IMR-90 (cell line): ENCODE results near the gene KBTBD13. TPM values are rescaled to one million over a fixed set of nuclear protein-coding genes. Genes with fewer than 3 reads are reported as not detected.

Source experiments
- ATAC-seq: fragments of 200-7000 bp; cut with Tn5 transposase; 2 replicates; pipeline ENCODE4 v1.9.1; 2020; ENCODE audit warnings: low read depth, mild to moderate bottlenecking, moderate library complexity
- BruUV-seq: library from RNA; stranded (reverse); fragments of 400-500 nt; replicated peaks from 2 replicates; lab custom pipeline; 2021; lab: Mats Ljungman, UMichigan
- CTCF ChIA-PET: fragments of 300-600 bp; formaldehyde crosslinking; extraction: SDS; loops from one replicate; lab custom pipeline; 2021; ENCODE audit warnings: antibody characterized with exemption; lab: Yijun Ruan, JAX
- POLR2A ChIA-PET: fragments of 300-600 bp; sonication (Branson Sonifier 250); formaldehyde crosslinking; loops from one replicate; lab custom pipeline; 2022; ENCODE audit warnings: antibody characterized with exemption; ENCODE audit not compliant: unreplicated experiment; lab: Charles Lee
- DNase-seq: peaks from one replicate; pipeline ENCODE4 v3.0.0; 2013
- H2AFZ ChIP-seq: replicated peaks from 2 replicates; pipeline ENCODE3; 2013; ENCODE audit warnings: low read length, mild to moderate bottlenecking; ENCODE audit not compliant: poor library complexity
- H2AK5ac ChIP-seq: 2 replicates; pipeline ENCODE4 v1.6.1; 2013; ENCODE audit warnings: low read depth, low read length, inconsistent platforms
- H2AK9ac ChIP-seq: replicated peaks from 2 replicates; pipeline ENCODE3; 2013; ENCODE audit warnings: mild to moderate bottlenecking, low read depth, low read length, moderate library complexity; ENCODE audit not compliant: poor library complexity
- H2BK120ac ChIP-seq: 2 replicates; pipeline ENCODE4 v1.6.1; 2013; ENCODE audit warnings: low read depth, low read length, inconsistent platforms
- H2BK15ac ChIP-seq: 3 replicates; pipeline ENCODE4 v1.6.1; 2013; ENCODE audit warnings: low read depth, low read length, inconsistent platforms
- H2BK20ac ChIP-seq: 2 replicates; pipeline ENCODE4 v1.6.1; 2013; ENCODE audit warnings: low read depth, mild to moderate bottlenecking, inconsistent platforms, low read length, moderate library complexity
- H2BK5ac ChIP-seq: 2 replicates; pipeline ENCODE4 v1.6.1; 2013; ENCODE audit warnings: mild to moderate bottlenecking, low read depth, low read length, inconsistent platforms; ENCODE audit not compliant: poor library complexity, severe bottlenecking
- H3K14ac ChIP-seq: replicated peaks from 2 replicates; pipeline ENCODE4 v1.6.1; 2013; ENCODE audit warnings: low read depth, low read length, inconsistent platforms
- H3K18ac ChIP-seq: 2 replicates; pipeline ENCODE4 v1.6.1; 2013; ENCODE audit warnings: low read depth, low read length, control low read depth
- H3K23ac ChIP-seq: 2 replicates; pipeline ENCODE4 v1.6.1; 2013; ENCODE audit warnings: low read depth, low read length, inconsistent platforms
- H3K27ac ChIP-seq: 2 replicates; pipeline ENCODE4 v1.5.1; 2013; ENCODE audit warnings: mild to moderate bottlenecking, control low read depth, low read length; ENCODE audit not compliant: insufficient read depth
- H3K27me3 ChIP-seq: 2 replicates; pipeline ENCODE4 v1.6.1; 2013; ENCODE audit warnings: low read length; ENCODE audit not compliant: control insufficient read depth, insufficient read depth
- H3K36me3 ChIP-seq: 2 replicates; pipeline ENCODE4 v1.6.1; 2013; ENCODE audit warnings: low read length, mixed read lengths; ENCODE audit not compliant: control insufficient read depth, insufficient read depth
- H3K4ac ChIP-seq: 2 replicates; pipeline ENCODE4 v1.6.1; 2013; ENCODE audit warnings: low read depth, low read length, inconsistent platforms
- H3K4me1 ChIP-seq: 2 replicates; pipeline ENCODE4 v1.6.1; 2013; ENCODE audit warnings: low read length, mixed read lengths; ENCODE audit not compliant: control insufficient read depth, insufficient read depth
- H3K4me2 ChIP-seq: 2 replicates; pipeline ENCODE4 v1.6.1; 2013; ENCODE audit warnings: low read depth, mild to moderate bottlenecking, control low read depth, low read length, moderate library complexity
- H3K4me3 ChIP-seq: 2 replicates; pipeline ENCODE4 v1.5.1; 2013; ENCODE audit warnings: low read depth, mild to moderate bottlenecking, control low read depth, low read length, moderate library complexity; ENCODE audit not compliant: insufficient read depth
- H3K56ac ChIP-seq: 2 replicates; pipeline ENCODE4 v1.6.1; 2013; ENCODE audit warnings: low read length, inconsistent platforms; ENCODE audit not compliant: insufficient read depth; ENCODE audit errors: extremely low read depth
- H3K79me1 ChIP-seq, 2 experiments: 2 replicates each; pipeline ENCODE4 v1.6.1; 2013; ENCODE audit warnings: low read length in 2 of 2, inconsistent platforms in 1 of 2, low read depth in 1 of 2
- H3K9ac ChIP-seq: 2 replicates; pipeline ENCODE4 v1.6.1; 2013; ENCODE audit warnings: low read depth, low read length, control low read depth
- H3K9me1 ChIP-seq: 2 replicates; pipeline ENCODE4 v1.6.1; 2013; ENCODE audit warnings: low read length, inconsistent platforms; ENCODE audit not compliant: insufficient read depth
- H3K9me3 ChIP-seq: 2 replicates; pipeline ENCODE4 v1.6.1; 2013; ENCODE audit warnings: low read length; ENCODE audit not compliant: control insufficient read depth, insufficient read depth
- H4K20me1 ChIP-seq: 2 replicates; pipeline ENCODE4 v1.6.1; 2013; ENCODE audit warnings: low read length, inconsistent platforms; ENCODE audit not compliant: insufficient read depth
- H4K5ac ChIP-seq: 2 replicates; pipeline ENCODE4 v1.6.1; 2013; ENCODE audit warnings: mild to moderate bottlenecking, low read depth, low read length, control low read depth
- H4K8ac ChIP-seq, 2 experiments: 2 replicates each; pipeline ENCODE4 v1.6.1; 2013; ENCODE audit warnings: low read depth in 2 of 2, low read length in 2 of 2, control low read depth in 1 of 2, inconsistent platforms in 1 of 2
- H4K91ac ChIP-seq: 2 replicates; pipeline ENCODE4 v1.6.1; 2013; ENCODE audit warnings: low read depth, low read length, inconsistent platforms; ENCODE audit not compliant: insufficient read depth
- BHLHE40 ChIP-seq: fragments of 150-350 bp; IDR thresholded peaks from 2 replicates; pipeline ENCODE4 v1.6.1; 2016; ENCODE audit warnings: mild to moderate bottlenecking, low read depth, low read length
- CEBPB ChIP-seq: IDR thresholded peaks from 2 replicates; pipeline ENCODE4 v1.6.1; 2012; ENCODE audit warnings: low read depth, low read length, improper control_type of control experiment
- CHD1 ChIP-seq: IDR thresholded peaks from 2 replicates; pipeline ENCODE4 v1.6.1; 2012; ENCODE audit warnings: low read depth, low read length, improper control_type of control experiment
- CTCF ChIP-seq: conservative IDR thresholded peaks from 2 replicates; pipeline ENCODE4 v1.5.1; 2012; ENCODE audit warnings: mild to moderate bottlenecking, low read depth, low read length, improper control_type of control experiment
- ELK1 ChIP-seq: fragments of 150-350 bp; IDR thresholded peaks from 2 replicates; pipeline ENCODE4 v1.6.1; 2016; ENCODE audit warnings: low read depth, mild to moderate bottlenecking, low read length, moderate library complexity, borderline replicate concordance
- FOS ChIP-seq: fragments of 150-350 bp; IDR thresholded peaks from 2 replicates; pipeline ENCODE4 v1.6.1; 2016; ENCODE audit warnings: low read depth, low read length
- MAFK ChIP-seq: IDR thresholded peaks from 2 replicates; pipeline ENCODE4 v1.6.1; 2012; ENCODE audit warnings: low read depth, low read length, improper control_type of control experiment
- MAZ ChIP-seq: IDR thresholded peaks from 2 replicates; pipeline ENCODE4 v1.6.1; 2012; ENCODE audit warnings: low read depth, mild to moderate bottlenecking, low read length, improper control_type of control experiment, moderate library complexity, borderline replicate concordance
- MXI1 ChIP-seq: IDR thresholded peaks from 2 replicates; pipeline ENCODE4 v1.6.1; 2012; ENCODE audit warnings: low read depth, mild to moderate bottlenecking, low read length, moderate library complexity, borderline replicate concordance
- RAD21 ChIP-seq: IDR thresholded peaks from 2 replicates; pipeline ENCODE4 v1.6.1; 2012; ENCODE audit warnings: low read length, improper control_type of control experiment
- RCOR1 ChIP-seq: IDR thresholded peaks from 2 replicates; pipeline ENCODE4 v1.6.1; 2012; ENCODE audit warnings: mild to moderate bottlenecking, low read length, improper control_type of control experiment; ENCODE audit not compliant: insufficient replicate concordance
- RFX5 ChIP-seq: IDR thresholded peaks from 2 replicates; pipeline ENCODE4 v1.8.0; 2012; ENCODE audit warnings: low read depth, mild to moderate bottlenecking, low read length, moderate library complexity
- SMC3 ChIP-seq: fragments of 150-350 bp; IDR thresholded peaks from 2 replicates; pipeline ENCODE4 v1.6.1; 2016; ENCODE audit warnings: low read depth, mild to moderate bottlenecking, antibody characterized with exemption, low read length, moderate library complexity
- USF2 ChIP-seq: fragments of 150-350 bp; IDR thresholded peaks from 2 replicates; pipeline ENCODE4 v1.6.1; 2017; ENCODE audit warnings: mild to moderate bottlenecking, antibody characterized with exemption, low read length, low read depth
- WGBS, 2 experiments: methylation state at CpG; one replicate each; pipeline versions ENCODE4 v1.1.5 to v1.1.7; 2013; ENCODE audit warnings: missing lambda C conversion rate in 2 of 2; ENCODE audit not compliant: insufficient read length in 1 of 2; ENCODE audit errors: extremely low coverage in 2 of 2; 5-methylcytosine and 5-hydroxymethylcytosine counted together
- dilution Hi-C: fragments of 300-500 bp; cut with HindIII; formaldehyde crosslinking; loops from one replicate; pipeline ENCODE4 v1.14.3; 2018; ENCODE audit warnings: low sequenced_read_pairs; ENCODE audit not compliant: unreplicated experiment
- in situ Hi-C: fragments of 300-500 bp; cut with MboI; formaldehyde crosslinking; loops from 3 replicates; pipeline ENCODE4 v1.14.3; 2019; ENCODE audit warnings: low sequenced_read_pairs, inconsistent platforms, mixed read lengths
- intact Hi-C: fragments of 100-400 bp; cut with micrococcal nuclease; formaldehyde crosslinking; loops from 2 replicates; pipeline ENCODE4 v1.10.0; 2022
- polyA plus RNA-seq, 3 experiments: library from polyadenylated mRNA; depleted of rRNA; stranded (reverse); fragments of >200 nt; gene quantifications; 2 replicates each; pipeline ENCODE4 v1.2.3, GENCODE V29; 2012; ENCODE audit warnings: low replicate concordance in 1 of 3
- total RNA-seq: library from RNA; depleted of rRNA; stranded (reverse); fragments of >200 nt; gene quantifications from 2 replicates; pipeline ENCODE4 v1.2.3, GENCODE V29; 2012

The KBTBD13 gene
- total and polyA plus RNA-seq, 2 of the 4 experiments (the other 2 are of a cell fraction) = not detected

GRCh38 chr15:65082303-65082953, 5.9 kb downstream of the KBTBD13 start:
- no peak overlapping the region for H3K56ac ChIP-seq
- H2BK5ac ChIP-seq = no peak overlapping the region
- no peak overlapping the region for H4K91ac ChIP-seq
- peaks cover 61% of the 10 kb centered on the region for H3K27me3 ChIP-seq
- peaks cover 19% of the 10 kb centered on the region; the same call in 1 of the 2 replicates for H3K4me1 ChIP-seq
- no peak overlapping the region for H3K4me3 ChIP-seq
- DNase-seq = no peak
- H2AK5ac ChIP-seq = peak overlapping the region; percentile 86
- H3K4ac ChIP-seq = 0 out of 2 replicates have a peak overlapping the region, but pooled peaks have one; percentile 33
- BruUV-seq = no TSS peak
- no peak overlapping the region; the same call in 1 of the 2 replicates for H3K18ac ChIP-seq
- dilution Hi-C loops (no loop called here), intact Hi-C loops (no loop called here), in situ Hi-C loops (loop anchor here (10.0 kb wide), 1 partner anchor 48 kb away; no protein-coding TSS in a partner anchor)
- 42% methylated on average over 3 of the region's 7 CpGs; no CpG with 5 or more reads in 1 of the 2 experiments for WGBS, 2 experiments
- no peak overlapping the region for H3K27ac ChIP-seq
- POLR2A ChIA-PET = no interaction called here
- H3K9me1 ChIP-seq = no peaks in the 10 kb centered on the region
- no peaks in the 10 kb centered on the region for H3K36me3 ChIP-seq
- CTCF ChIA-PET = interaction anchor here (0.6 to 4.4 kb wide), 9 partner anchors 8 to 48 kb away, joined by 3 to 74 read pairs (median 6); no protein-coding TSS in a partner anchor
- no peak overlapping the region for H4K8ac ChIP-seq
- ATAC-seq = no peak
- no peaks in the 10 kb centered on the region for H3K9me3 ChIP-seq
- H2AK9ac ChIP-seq = peak overlapping the region; percentile 43
- no peak overlapping the region for H2BK20ac ChIP-seq
- H3K14ac ChIP-seq = peak overlapping the region; percentile 46; the same call in 1 of the 2 replicates
- H3K23ac ChIP-seq = no peak overlapping the region
- no peak overlapping the region for H4K5ac ChIP-seq
- no peak overlapping the region for H2BK15ac ChIP-seq
- H3K4me2 ChIP-seq = no peak overlapping the region
- H2AFZ ChIP-seq = peak overlapping the region; percentile 48
- no peaks in the 10 kb centered on the region for H3K79me1 ChIP-seq
- no peak overlapping the region for H3K9ac ChIP-seq
- peak overlapping the region; percentile 53; the same call in 1 of the 2 replicates for H2BK120ac ChIP-seq
- H4K20me1 ChIP-seq = no peaks in the 10 kb centered on the region; the same call in none of the 2 replicates
- TF ChIP-seq CHD1 (no peak), MAFK (no peak), RAD21 (no peak), CEBPB (no peak), MAZ (no peak), RFX5 (no peak), FOS (no peak), RCOR1 (no peak), ELK1 (no peak), SMC3 (no peak), CTCF (no peak), MXI1 (no peak), BHLHE40 (no peak), USF2 (no peak)
